NCI-H2107 (cell line): ENCODE measurements around the gene PLXNB3.
"Not testable (repeated sequence)": the region's sequence is repeated elsewhere in the genome, so short reads cannot be mapped to it uniquely, and the experiment has no call there.

ENCODE experiments used
- DNase-seq: peaks from one replicate; lab custom pipeline; 2025; lab: John Stamatoyannopoulos, UW

Gene PLXNB3

GRCh38 chrX:153814591-153815315, 50.7 kb downstream of the PLXNB3 start:
- DNase-seq = no peak

DNA sequence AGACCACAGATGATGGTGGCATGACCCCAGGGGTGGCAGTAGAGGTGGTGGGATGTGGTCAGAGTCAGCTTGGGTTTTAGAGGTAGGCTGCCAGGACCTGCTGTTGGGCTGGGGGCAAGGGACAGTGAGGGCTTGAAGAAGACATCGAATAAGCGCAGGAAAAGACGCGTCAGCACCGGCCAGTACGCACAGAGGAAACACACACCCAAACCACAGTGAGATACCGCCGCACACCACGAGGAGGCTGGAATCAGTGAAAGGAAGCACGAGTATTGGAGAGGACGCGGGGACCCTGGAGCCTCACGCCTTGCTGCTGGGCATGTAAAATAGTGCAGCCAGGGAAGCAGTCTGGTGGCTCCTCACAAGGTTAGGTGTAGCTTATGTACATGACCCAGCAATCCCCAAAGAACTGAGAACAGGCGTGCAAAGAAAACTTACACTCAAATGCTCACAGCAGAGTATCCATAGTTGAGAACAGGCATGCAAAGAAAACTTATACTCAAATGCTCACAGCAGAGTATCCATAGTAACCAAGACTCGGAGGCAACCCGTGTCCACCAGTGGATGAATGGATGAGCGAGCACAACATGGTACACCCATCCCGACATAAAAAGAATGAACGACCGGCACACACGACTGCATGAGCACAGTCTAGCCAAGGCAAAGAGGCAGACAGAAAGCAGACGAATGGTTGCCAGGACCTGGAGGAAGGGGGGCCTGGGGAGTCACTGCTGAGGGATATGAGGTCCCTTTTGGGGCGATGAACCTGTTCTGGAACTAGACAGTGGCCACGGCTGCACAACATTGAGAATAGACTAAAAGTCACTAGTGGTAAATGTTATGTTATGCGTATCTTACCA, 53.0 kb downstream of the PLXNB3 start:
- DNase-seq = no peak

DNA sequence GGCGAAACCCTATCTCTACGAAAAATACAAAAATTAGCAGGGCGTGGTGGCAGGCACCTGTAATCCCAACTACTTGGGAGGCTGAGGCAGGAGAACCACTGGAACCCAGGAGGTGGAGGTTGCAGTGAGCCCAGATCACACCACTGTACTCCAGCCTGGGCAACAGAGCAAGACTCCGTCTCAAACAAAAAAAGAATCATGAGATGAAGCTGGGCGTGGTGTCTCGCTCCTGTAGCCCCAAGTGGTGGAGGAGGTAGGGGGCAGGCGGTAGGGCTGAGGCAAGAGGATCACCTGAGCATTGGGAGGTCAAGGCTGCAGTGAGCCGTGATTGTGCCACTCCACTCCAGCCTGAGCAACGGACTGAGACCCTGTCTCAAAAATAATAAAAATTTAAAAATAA, 54.0 kb downstream of the PLXNB3 start:
- DNase-seq = not testable (repeated sequence)

GRCh38 chrX:153818571-153819383, 54.7 kb downstream of the PLXNB3 start:
- peak; percentile 52 for DNase-seq

- no peak for DNase-seq
Observed at GRCh38 chrX:153819384-153820040, 55.5 kb downstream of the PLXNB3 start.

GRCh38 chrX:153820601-153821000, 56.6 kb downstream of the PLXNB3 start:
- no peak for DNase-seq

GRCh38 chrX:153821066-153821465, 57.0 kb downstream of the PLXNB3 start:
- DNase-seq = no peak

- no peak for DNase-seq
Observed at GRCh38 chrX:153824348-153824747, 60.3 kb downstream of the PLXNB3 start.

DNA sequence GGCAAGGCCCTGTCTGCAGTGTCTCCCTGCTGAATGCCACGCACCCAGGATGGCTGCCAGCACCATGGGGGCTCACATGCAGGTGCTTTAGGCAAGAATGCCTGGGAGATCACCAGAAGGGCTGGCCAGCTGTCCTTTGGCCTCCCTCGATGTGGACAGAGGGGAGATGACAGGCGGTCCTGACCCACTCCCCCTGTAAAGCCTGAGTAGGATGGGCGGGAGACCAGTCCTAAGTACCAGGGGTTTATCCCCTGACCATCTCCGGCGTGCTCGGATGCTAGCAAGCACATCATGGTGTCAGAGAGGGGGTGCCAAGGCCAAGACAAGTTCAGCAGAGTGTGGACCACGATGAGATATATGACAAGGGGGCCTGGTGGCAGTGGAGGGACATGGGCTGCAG, 61.0 kb downstream of the PLXNB3 start:
- DNase-seq = no peak
